IMR-90 (cell line): ENCODE measurements around the gene ACVR1B. TPM values are rescaled to one million over a fixed set of nuclear protein-coding genes. Genes with fewer than 3 reads are reported as not detected.

Experiments
- ATAC-seq: fragments of 200-7000 bp; cut with Tn5 transposase; 2 replicates; pipeline ENCODE4 v1.9.1; 2020; ENCODE audit warnings: low read depth, mild to moderate bottlenecking, moderate library complexity
- BruUV-seq: library from RNA; stranded (reverse); fragments of 400-500 nt; replicated peaks from 2 replicates; lab custom pipeline; 2021; lab: Mats Ljungman, UMichigan
- CTCF ChIA-PET: fragments of 300-600 bp; formaldehyde crosslinking; extraction: SDS; loops from one replicate; lab custom pipeline; 2021; ENCODE audit warnings: antibody characterized with exemption; lab: Yijun Ruan, JAX
- POLR2A ChIA-PET: fragments of 300-600 bp; sonication (Branson Sonifier 250); formaldehyde crosslinking; loops from one replicate; lab custom pipeline; 2022; ENCODE audit warnings: antibody characterized with exemption; ENCODE audit not compliant: unreplicated experiment; lab: Charles Lee
- DNase-seq: peaks from one replicate; pipeline ENCODE4 v3.0.0; 2013
- H2AFZ ChIP-seq: replicated peaks from 2 replicates; pipeline ENCODE3; 2013; ENCODE audit warnings: low read length, mild to moderate bottlenecking; ENCODE audit not compliant: poor library complexity
- H2AK5ac ChIP-seq: 2 replicates; pipeline ENCODE4 v1.6.1; 2013; ENCODE audit warnings: low read depth, low read length, inconsistent platforms
- H2AK9ac ChIP-seq: replicated peaks from 2 replicates; pipeline ENCODE3; 2013; ENCODE audit warnings: mild to moderate bottlenecking, low read depth, low read length, moderate library complexity; ENCODE audit not compliant: poor library complexity
- H2BK120ac ChIP-seq: 2 replicates; pipeline ENCODE4 v1.6.1; 2013; ENCODE audit warnings: low read depth, low read length, inconsistent platforms
- H2BK15ac ChIP-seq: 3 replicates; pipeline ENCODE4 v1.6.1; 2013; ENCODE audit warnings: low read depth, low read length, inconsistent platforms
- H2BK20ac ChIP-seq: 2 replicates; pipeline ENCODE4 v1.6.1; 2013; ENCODE audit warnings: low read depth, mild to moderate bottlenecking, inconsistent platforms, low read length, moderate library complexity
- H2BK5ac ChIP-seq: 2 replicates; pipeline ENCODE4 v1.6.1; 2013; ENCODE audit warnings: mild to moderate bottlenecking, low read depth, low read length, inconsistent platforms; ENCODE audit not compliant: poor library complexity, severe bottlenecking
- H3K14ac ChIP-seq: replicated peaks from 2 replicates; pipeline ENCODE4 v1.6.1; 2013; ENCODE audit warnings: low read depth, low read length, inconsistent platforms
- H3K18ac ChIP-seq: 2 replicates; pipeline ENCODE4 v1.6.1; 2013; ENCODE audit warnings: low read depth, low read length, control low read depth
- H3K23ac ChIP-seq: 2 replicates; pipeline ENCODE4 v1.6.1; 2013; ENCODE audit warnings: low read depth, low read length, inconsistent platforms
- H3K27ac ChIP-seq: 2 replicates; pipeline ENCODE4 v1.5.1; 2013; ENCODE audit warnings: mild to moderate bottlenecking, control low read depth, low read length; ENCODE audit not compliant: insufficient read depth
- H3K27me3 ChIP-seq: 2 replicates; pipeline ENCODE4 v1.6.1; 2013; ENCODE audit warnings: low read length; ENCODE audit not compliant: control insufficient read depth, insufficient read depth
- H3K36me3 ChIP-seq: 2 replicates; pipeline ENCODE4 v1.6.1; 2013; ENCODE audit warnings: low read length, mixed read lengths; ENCODE audit not compliant: control insufficient read depth, insufficient read depth
- H3K4ac ChIP-seq: 2 replicates; pipeline ENCODE4 v1.6.1; 2013; ENCODE audit warnings: low read depth, low read length, inconsistent platforms
- H3K4me1 ChIP-seq: 2 replicates; pipeline ENCODE4 v1.6.1; 2013; ENCODE audit warnings: low read length, mixed read lengths; ENCODE audit not compliant: control insufficient read depth, insufficient read depth
- H3K4me2 ChIP-seq: 2 replicates; pipeline ENCODE4 v1.6.1; 2013; ENCODE audit warnings: low read depth, mild to moderate bottlenecking, control low read depth, low read length, moderate library complexity
- H3K4me3 ChIP-seq: 2 replicates; pipeline ENCODE4 v1.5.1; 2013; ENCODE audit warnings: low read depth, mild to moderate bottlenecking, control low read depth, low read length, moderate library complexity; ENCODE audit not compliant: insufficient read depth
- H3K56ac ChIP-seq: 2 replicates; pipeline ENCODE4 v1.6.1; 2013; ENCODE audit warnings: low read length, inconsistent platforms; ENCODE audit not compliant: insufficient read depth; ENCODE audit errors: extremely low read depth
- H3K79me1 ChIP-seq, 2 experiments: 2 replicates each; pipeline ENCODE4 v1.6.1; 2013; ENCODE audit warnings: low read length in 2 of 2, inconsistent platforms in 1 of 2, low read depth in 1 of 2
- H3K9ac ChIP-seq: 2 replicates; pipeline ENCODE4 v1.6.1; 2013; ENCODE audit warnings: low read depth, low read length, control low read depth
- H3K9me1 ChIP-seq: 2 replicates; pipeline ENCODE4 v1.6.1; 2013; ENCODE audit warnings: low read length, inconsistent platforms; ENCODE audit not compliant: insufficient read depth
- H3K9me3 ChIP-seq: 2 replicates; pipeline ENCODE4 v1.6.1; 2013; ENCODE audit warnings: low read length; ENCODE audit not compliant: control insufficient read depth, insufficient read depth
- H4K20me1 ChIP-seq: 2 replicates; pipeline ENCODE4 v1.6.1; 2013; ENCODE audit warnings: low read length, inconsistent platforms; ENCODE audit not compliant: insufficient read depth
- H4K5ac ChIP-seq: 2 replicates; pipeline ENCODE4 v1.6.1; 2013; ENCODE audit warnings: mild to moderate bottlenecking, low read depth, low read length, control low read depth
- H4K8ac ChIP-seq, 2 experiments: 2 replicates each; pipeline ENCODE4 v1.6.1; 2013; ENCODE audit warnings: low read depth in 2 of 2, low read length in 2 of 2, control low read depth in 1 of 2, inconsistent platforms in 1 of 2
- H4K91ac ChIP-seq: 2 replicates; pipeline ENCODE4 v1.6.1; 2013; ENCODE audit warnings: low read depth, low read length, inconsistent platforms; ENCODE audit not compliant: insufficient read depth
- CEBPB ChIP-seq: IDR thresholded peaks from 2 replicates; pipeline ENCODE4 v1.6.1; 2012; ENCODE audit warnings: low read depth, low read length, improper control_type of control experiment
- MAFK ChIP-seq: IDR thresholded peaks from 2 replicates; pipeline ENCODE4 v1.6.1; 2012; ENCODE audit warnings: low read depth, low read length, improper control_type of control experiment
- MAZ ChIP-seq: IDR thresholded peaks from 2 replicates; pipeline ENCODE4 v1.6.1; 2012; ENCODE audit warnings: low read depth, mild to moderate bottlenecking, low read length, improper control_type of control experiment, moderate library complexity, borderline replicate concordance
- NFE2L2 ChIP-seq: fragments of 150-350 bp; IDR thresholded peaks from 2 replicates; pipeline ENCODE4 v1.6.1; 2016; ENCODE audit warnings: low read depth, mild to moderate bottlenecking, low read length
- RAD21 ChIP-seq: IDR thresholded peaks from 2 replicates; pipeline ENCODE4 v1.6.1; 2012; ENCODE audit warnings: low read length, improper control_type of control experiment
- RCOR1 ChIP-seq: IDR thresholded peaks from 2 replicates; pipeline ENCODE4 v1.6.1; 2012; ENCODE audit warnings: mild to moderate bottlenecking, low read length, improper control_type of control experiment; ENCODE audit not compliant: insufficient replicate concordance
- SMC3 ChIP-seq: fragments of 150-350 bp; IDR thresholded peaks from 2 replicates; pipeline ENCODE4 v1.6.1; 2016; ENCODE audit warnings: low read depth, mild to moderate bottlenecking, antibody characterized with exemption, low read length, moderate library complexity
- USF2 ChIP-seq: fragments of 150-350 bp; IDR thresholded peaks from 2 replicates; pipeline ENCODE4 v1.6.1; 2017; ENCODE audit warnings: mild to moderate bottlenecking, antibody characterized with exemption, low read length, low read depth
- WGBS, 2 experiments: methylation state at CpG; one replicate each; pipeline versions ENCODE4 v1.1.5 to v1.1.7; 2013; ENCODE audit warnings: missing lambda C conversion rate in 2 of 2; ENCODE audit not compliant: insufficient read length in 1 of 2; ENCODE audit errors: extremely low coverage in 2 of 2; 5-methylcytosine and 5-hydroxymethylcytosine counted together
- dilution Hi-C: fragments of 300-500 bp; cut with HindIII; formaldehyde crosslinking; loops from one replicate; pipeline ENCODE4 v1.14.3; 2018; ENCODE audit warnings: low sequenced_read_pairs; ENCODE audit not compliant: unreplicated experiment
- in situ Hi-C: fragments of 300-500 bp; cut with MboI; formaldehyde crosslinking; loops from 3 replicates; pipeline ENCODE4 v1.14.3; 2019; ENCODE audit warnings: low sequenced_read_pairs, inconsistent platforms, mixed read lengths
- intact Hi-C: fragments of 100-400 bp; cut with micrococcal nuclease; formaldehyde crosslinking; loops from 2 replicates; pipeline ENCODE4 v1.10.0; 2022
- polyA plus RNA-seq, 3 experiments: library from polyadenylated mRNA; depleted of rRNA; stranded (reverse); fragments of >200 nt; gene quantifications; 2 replicates each; pipeline ENCODE4 v1.2.3, GENCODE V29; 2012; ENCODE audit warnings: low replicate concordance in 1 of 3
- total RNA-seq: library from RNA; depleted of rRNA; stranded (reverse); fragments of >200 nt; gene quantifications from 2 replicates; pipeline ENCODE4 v1.2.3, GENCODE V29; 2012
- TF ChIP-seq, protein P1 (sequence below): conservative IDR thresholded peaks from 2 replicates; pipeline ENCODE4 v1.5.1; 2012; ENCODE audit warnings: mild to moderate bottlenecking, low read depth, low read length, improper control_type of control experiment
- TF ChIP-seq, protein P2 (sequence below): fragments of 150-350 bp; IDR thresholded peaks from 2 replicates; pipeline ENCODE4 v1.6.1; 2016; ENCODE audit warnings: low read depth, mild to moderate bottlenecking, low read length, moderate library complexity, borderline replicate concordance

ACVR1B gene
- total and polyA plus RNA-seq, 2 of the 4 experiments (the other 2 are of a cell fraction) = 5.7 to 13.6 TPM

DNA sequence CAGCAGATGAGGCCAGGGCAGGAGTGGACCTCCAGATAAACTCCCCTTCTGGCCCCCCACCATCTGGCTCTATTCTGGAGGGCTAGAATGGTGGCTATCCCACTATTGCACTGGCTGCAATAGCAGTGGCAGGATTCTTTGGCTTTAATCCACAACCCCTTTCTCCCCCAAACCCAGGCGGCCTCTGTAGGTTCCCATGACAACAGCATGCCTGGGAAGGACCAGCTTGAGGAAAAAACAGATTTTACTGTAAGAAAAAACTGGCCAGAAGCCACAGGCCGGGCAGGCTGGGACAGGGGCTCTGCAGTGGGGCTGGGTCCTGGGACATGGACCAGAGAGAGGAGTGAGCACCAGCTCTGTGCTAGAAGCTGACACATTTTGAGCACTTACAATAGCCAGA lies 13.6 kb upstream of the ACVR1B start:
- ATAC-seq (no peak), DNase-seq (no peak)
- Histone ChIP-seq H2AK5ac (no peak overlapping the region), H3K4ac (no peak overlapping the region), H2BK5ac (no peak overlapping the region), H2AK9ac (no peak overlapping the region), H2AFZ (no peak overlapping the region), H2BK120ac (no peak overlapping the region), H2BK15ac (no peak overlapping the region), H3K18ac (no peak overlapping the region), H3K4me1 (peaks cover 8% of the 10 kb centered on the region; the same call in 1 of the 2 replicates), H3K23ac (0 out of 2 replicates have a peak overlapping the region, but pooled peaks have one; percentile 75), H3K56ac (no peak overlapping the region), H3K36me3 (no peaks in the 10 kb centered on the region), H3K4me3 (no peak overlapping the region), H4K91ac (no peak overlapping the region), H3K4me2 (no peak overlapping the region), H4K8ac (no peak overlapping the region), H3K27ac (no peak overlapping the region), H3K9ac (no peak overlapping the region), H2BK20ac (no peak overlapping the region), H4K5ac (no peak overlapping the region), H4K20me1 (no peaks in the 10 kb centered on the region), H3K9me1 (peaks cover 14% of the 10 kb centered on the region), H3K79me1 (no peaks in the 10 kb centered on the region), H3K27me3 (0 out of 2 replicates have a peak, but pooled peaks cover 2% of the 10 kb centered on the region), H3K9me3 (no peaks in the 10 kb centered on the region), H3K14ac (no peak overlapping the region)
- CTCF ChIA-PET = no interaction called here
- TF ChIP-seq NFE2L2 (no peak), CEBPB (no peak), MAZ (no peak), RAD21 (no peak), SMC3 (no peak), MAFK (no peak), USF2 (no peak), RCOR1 (no peak)
- TF ChIP-seq, protein P1, sequence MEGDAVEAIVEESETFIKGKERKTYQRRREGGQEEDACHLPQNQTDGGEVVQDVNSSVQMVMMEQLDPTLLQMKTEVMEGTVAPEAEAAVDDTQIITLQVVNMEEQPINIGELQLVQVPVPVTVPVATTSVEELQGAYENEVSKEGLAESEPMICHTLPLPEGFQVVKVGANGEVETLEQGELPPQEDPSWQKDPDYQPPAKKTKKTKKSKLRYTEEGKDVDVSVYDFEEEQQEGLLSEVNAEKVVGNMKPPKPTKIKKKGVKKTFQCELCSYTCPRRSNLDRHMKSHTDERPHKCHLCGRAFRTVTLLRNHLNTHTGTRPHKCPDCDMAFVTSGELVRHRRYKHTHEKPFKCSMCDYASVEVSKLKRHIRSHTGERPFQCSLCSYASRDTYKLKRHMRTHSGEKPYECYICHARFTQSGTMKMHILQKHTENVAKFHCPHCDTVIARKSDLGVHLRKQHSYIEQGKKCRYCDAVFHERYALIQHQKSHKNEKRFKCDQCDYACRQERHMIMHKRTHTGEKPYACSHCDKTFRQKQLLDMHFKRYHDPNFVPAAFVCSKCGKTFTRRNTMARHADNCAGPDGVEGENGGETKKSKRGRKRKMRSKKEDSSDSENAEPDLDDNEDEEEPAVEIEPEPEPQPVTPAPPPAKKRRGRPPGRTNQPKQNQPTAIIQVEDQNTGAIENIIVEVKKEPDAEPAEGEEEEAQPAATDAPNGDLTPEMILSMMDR = no peak
- TF ChIP-seq, protein P2, sequence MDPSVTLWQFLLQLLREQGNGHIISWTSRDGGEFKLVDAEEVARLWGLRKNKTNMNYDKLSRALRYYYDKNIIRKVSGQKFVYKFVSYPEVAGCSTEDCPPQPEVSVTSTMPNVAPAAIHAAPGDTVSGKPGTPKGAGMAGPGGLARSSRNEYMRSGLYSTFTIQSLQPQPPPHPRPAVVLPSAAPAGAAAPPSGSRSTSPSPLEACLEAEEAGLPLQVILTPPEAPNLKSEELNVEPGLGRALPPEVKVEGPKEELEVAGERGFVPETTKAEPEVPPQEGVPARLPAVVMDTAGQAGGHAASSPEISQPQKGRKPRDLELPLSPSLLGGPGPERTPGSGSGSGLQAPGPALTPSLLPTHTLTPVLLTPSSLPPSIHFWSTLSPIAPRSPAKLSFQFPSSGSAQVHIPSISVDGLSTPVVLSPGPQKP = no peak
- BruUV-seq = no TSS peak
- dilution Hi-C loops (no loop called here), in situ Hi-C loops (no loop called here), intact Hi-C loops (no loop called here)
- no CpG with 5 or more reads among the region's 2 CpGs for WGBS, 2 experiments
- POLR2A ChIA-PET = no interaction called here
